Neural cell (in vitro differentiated cells): Measurements from ENCODE around the gene TFDP1.

Experiments used
- CTCF ChIP-seq: fragments of 450-650 bp; IDR thresholded peaks from 2 replicates; pipeline ENCODE4 v1.5.1; 2014; ENCODE audit warnings: antibody characterized with exemption, mild to moderate bottlenecking, moderate library complexity; ENCODE audit not compliant: poor library complexity, severe bottlenecking
- EP300 ChIP-seq: fragments of 450-650 bp; conservative IDR thresholded peaks from 2 replicates; pipeline ENCODE4 v1.6.1; 2014; ENCODE audit warnings: antibody characterized with exemption, mild to moderate bottlenecking, moderate library complexity; ENCODE audit not compliant: poor library complexity, severe bottlenecking
- EZH2 ChIP-seq: fragments of 200-600, 300-800 bp; shearing (Covaris generic), sonication (generic); IDR thresholded peaks from 2 replicates; pipeline ENCODE4 v1.6.1; 2014; ENCODE audit warnings: antibody characterized with exemption, low read length, borderline replicate concordance, mild to moderate bottlenecking; ENCODE audit not compliant: insufficient read depth, poor library complexity, severe bottlenecking
- POLR2AphosphoS5 ChIP-seq: IDR thresholded peaks from 2 replicates; pipeline ENCODE4 v1.6.1; 2012
- RAD21 ChIP-seq: fragments of 450-650 bp; conservative IDR thresholded peaks from 2 replicates; pipeline ENCODE4 v1.6.1; 2014; ENCODE audit warnings: antibody characterized with exemption, mild to moderate bottlenecking, moderate library complexity
- SMC3 ChIP-seq: fragments of 450-650 bp; conservative IDR thresholded peaks from 2 replicates; pipeline ENCODE4 v1.6.1; 2014; ENCODE audit warnings: antibody characterized with exemption, mild to moderate bottlenecking, moderate library complexity; ENCODE audit not compliant: poor library complexity
- TAF1 ChIP-seq: IDR thresholded peaks from 2 replicates; pipeline ENCODE4 v1.6.1; 2012; ENCODE audit warnings: low read depth
- TF ChIP-seq, protein P1 (sequence below): IDR thresholded peaks from 2 replicates; pipeline ENCODE4 v1.6.1; 2012; ENCODE audit warnings: borderline replicate concordance

- TF ChIP-seq TAF1 (no peak), EP300 (no peak), CTCF (no peak), POLR2AphosphoS5 (no peak), RAD21 (no peak), EZH2 (no peak), SMC3 (no peak)
- TF ChIP-seq, protein P1, sequence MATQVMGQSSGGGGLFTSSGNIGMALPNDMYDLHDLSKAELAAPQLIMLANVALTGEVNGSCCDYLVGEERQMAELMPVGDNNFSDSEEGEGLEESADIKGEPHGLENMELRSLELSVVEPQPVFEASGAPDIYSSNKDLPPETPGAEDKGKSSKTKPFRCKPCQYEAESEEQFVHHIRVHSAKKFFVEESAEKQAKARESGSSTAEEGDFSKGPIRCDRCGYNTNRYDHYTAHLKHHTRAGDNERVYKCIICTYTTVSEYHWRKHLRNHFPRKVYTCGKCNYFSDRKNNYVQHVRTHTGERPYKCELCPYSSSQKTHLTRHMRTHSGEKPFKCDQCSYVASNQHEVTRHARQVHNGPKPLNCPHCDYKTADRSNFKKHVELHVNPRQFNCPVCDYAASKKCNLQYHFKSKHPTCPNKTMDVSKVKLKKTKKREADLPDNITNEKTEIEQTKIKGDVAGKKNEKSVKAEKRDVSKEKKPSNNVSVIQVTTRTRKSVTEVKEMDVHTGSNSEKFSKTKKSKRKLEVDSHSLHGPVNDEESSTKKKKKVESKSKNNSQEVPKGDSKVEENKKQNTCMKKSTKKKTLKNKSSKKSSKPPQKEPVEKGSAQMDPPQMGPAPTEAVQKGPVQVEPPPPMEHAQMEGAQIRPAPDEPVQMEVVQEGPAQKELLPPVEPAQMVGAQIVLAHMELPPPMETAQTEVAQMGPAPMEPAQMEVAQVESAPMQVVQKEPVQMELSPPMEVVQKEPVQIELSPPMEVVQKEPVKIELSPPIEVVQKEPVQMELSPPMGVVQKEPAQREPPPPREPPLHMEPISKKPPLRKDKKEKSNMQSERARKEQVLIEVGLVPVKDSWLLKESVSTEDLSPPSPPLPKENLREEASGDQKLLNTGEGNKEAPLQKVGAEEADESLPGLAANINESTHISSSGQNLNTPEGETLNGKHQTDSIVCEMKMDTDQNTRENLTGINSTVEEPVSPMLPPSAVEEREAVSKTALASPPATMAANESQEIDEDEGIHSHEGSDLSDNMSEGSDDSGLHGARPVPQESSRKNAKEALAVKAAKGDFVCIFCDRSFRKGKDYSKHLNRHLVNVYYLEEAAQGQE: no peak
Observed at GRCh38 chr13:113604186-113604585, 19.6 kb downstream of the TFDP1 start.
